ENCODE results near the gene MIPEP.

GRCh38 chr13:23866420-23867026 lies 22.7 kb downstream of the MIPEP start:
- TF ChIP-seq, protein P1, sequence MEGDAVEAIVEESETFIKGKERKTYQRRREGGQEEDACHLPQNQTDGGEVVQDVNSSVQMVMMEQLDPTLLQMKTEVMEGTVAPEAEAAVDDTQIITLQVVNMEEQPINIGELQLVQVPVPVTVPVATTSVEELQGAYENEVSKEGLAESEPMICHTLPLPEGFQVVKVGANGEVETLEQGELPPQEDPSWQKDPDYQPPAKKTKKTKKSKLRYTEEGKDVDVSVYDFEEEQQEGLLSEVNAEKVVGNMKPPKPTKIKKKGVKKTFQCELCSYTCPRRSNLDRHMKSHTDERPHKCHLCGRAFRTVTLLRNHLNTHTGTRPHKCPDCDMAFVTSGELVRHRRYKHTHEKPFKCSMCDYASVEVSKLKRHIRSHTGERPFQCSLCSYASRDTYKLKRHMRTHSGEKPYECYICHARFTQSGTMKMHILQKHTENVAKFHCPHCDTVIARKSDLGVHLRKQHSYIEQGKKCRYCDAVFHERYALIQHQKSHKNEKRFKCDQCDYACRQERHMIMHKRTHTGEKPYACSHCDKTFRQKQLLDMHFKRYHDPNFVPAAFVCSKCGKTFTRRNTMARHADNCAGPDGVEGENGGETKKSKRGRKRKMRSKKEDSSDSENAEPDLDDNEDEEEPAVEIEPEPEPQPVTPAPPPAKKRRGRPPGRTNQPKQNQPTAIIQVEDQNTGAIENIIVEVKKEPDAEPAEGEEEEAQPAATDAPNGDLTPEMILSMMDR (optimal IDR thresholded peaks at IDR 0.05 in 1 of 3, IDR thresholded peaks at IDR 0.05 in 1 of 3, conservative IDR thresholded peaks at IDR 0.05 in 1 of 3; ENCODE audit: extremely low read depth in 1 of 3, insufficient read depth in 2 of 3, low read length in 3 of 3), result no peak
- TF ChIP-seq EZH2 (IDR thresholded peaks at IDR 0.05; ENCODE audit: low read length), result no peak
